ENCODE results near the gene PTPRJ.

PTPRJ gene

DNA sequence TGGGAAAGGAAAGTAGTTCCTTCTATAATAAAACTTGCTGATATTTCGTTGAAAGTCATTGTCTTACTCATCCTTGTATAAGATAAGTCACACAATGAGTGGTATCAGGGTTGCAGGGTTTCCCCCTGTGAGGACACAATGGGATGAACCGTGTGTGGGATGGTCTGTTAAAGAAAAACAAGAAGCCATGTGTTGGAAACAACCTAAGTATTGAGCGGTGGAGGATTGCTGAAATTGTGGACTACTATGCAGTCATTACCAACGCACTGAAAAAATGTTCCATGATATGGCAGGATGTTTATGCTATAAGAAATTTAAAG lies 28.6 kb downstream of the PTPRJ start:
- H3K4me3 ChIP-seq (ENCODE audit: low read depth, low read length), result no peak overlapping the region
- TF ChIP-seq, protein P1, sequence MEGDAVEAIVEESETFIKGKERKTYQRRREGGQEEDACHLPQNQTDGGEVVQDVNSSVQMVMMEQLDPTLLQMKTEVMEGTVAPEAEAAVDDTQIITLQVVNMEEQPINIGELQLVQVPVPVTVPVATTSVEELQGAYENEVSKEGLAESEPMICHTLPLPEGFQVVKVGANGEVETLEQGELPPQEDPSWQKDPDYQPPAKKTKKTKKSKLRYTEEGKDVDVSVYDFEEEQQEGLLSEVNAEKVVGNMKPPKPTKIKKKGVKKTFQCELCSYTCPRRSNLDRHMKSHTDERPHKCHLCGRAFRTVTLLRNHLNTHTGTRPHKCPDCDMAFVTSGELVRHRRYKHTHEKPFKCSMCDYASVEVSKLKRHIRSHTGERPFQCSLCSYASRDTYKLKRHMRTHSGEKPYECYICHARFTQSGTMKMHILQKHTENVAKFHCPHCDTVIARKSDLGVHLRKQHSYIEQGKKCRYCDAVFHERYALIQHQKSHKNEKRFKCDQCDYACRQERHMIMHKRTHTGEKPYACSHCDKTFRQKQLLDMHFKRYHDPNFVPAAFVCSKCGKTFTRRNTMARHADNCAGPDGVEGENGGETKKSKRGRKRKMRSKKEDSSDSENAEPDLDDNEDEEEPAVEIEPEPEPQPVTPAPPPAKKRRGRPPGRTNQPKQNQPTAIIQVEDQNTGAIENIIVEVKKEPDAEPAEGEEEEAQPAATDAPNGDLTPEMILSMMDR (IDR thresholded peaks at IDR 0.05; ENCODE audit: low read depth, low read length, missing control alignments), result no peak
- DNase-seq (ENCODE audit: low read depth), result peak; percentile 64

DNA sequence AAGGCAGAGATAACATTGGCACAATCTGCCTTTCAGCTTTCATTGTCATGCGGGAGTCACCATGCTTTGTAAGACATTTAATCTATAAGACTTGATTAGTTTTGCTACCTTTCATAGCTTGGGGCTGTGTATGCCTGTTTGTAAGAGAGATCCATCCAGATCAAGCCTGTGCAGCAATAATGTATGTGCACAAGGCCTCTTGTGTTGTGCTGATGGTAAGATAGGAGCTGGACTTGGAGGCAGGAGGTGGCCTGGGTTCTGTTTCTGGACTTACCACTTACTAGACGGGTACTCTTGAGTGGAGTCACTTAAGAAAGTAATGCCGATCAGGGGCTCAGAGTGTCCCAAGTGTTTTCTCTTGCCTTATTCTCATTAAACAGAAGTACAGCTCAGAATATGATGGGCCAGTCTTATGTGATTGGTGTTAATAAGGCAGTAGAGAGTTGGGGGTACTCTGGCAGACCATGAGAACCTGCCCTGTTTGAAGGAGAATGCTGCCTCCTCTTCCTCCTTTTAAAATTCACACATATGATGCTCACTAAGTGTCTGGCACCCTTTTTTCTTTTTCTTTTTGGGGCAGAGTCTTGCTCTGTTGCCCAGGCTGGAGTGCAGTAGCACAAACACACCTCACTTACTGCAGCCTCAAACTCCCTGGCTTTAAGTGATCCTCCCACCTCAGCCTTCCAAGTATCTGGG lies 30.9 kb downstream of the PTPRJ start:
- H3K4me3 ChIP-seq (ENCODE audit: low read depth, low read length), result no peak overlapping the region
- no peak for DNase-seq (ENCODE audit: low read depth)
- TF ChIP-seq, protein P1 (IDR thresholded peaks at IDR 0.05; ENCODE audit: low read depth, low read length, missing control alignments), result no peak

DNA sequence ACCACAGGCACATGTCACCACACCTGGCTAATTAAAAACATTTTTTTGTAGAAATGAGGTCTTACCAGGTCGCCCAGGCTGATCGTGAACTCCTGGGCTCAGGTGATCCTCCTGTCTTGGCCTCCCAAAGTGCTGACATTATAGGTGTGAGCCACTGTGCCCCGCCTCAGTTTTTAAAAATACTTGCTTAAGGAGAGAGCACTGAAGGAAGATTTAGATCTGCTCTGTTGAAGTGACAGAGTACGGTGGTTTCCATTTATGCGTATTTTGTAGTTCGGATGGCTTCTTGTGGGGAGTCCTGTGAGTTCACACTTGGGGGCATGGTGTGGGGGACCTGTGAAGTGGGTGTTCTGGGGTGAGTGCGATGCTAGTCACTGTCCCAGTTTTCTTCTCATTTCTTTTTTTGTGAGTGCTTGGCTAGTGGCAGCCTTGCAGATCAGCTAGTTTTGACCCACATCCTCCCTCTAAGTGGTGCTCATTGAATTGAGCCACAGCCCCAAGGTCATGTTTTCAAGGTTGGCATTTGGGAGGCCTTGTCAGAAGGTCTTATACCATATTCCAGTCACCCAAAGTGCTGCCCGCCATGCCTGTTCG lies 31.5 kb downstream of the PTPRJ start:
- TF ChIP-seq, protein P1 (IDR thresholded peaks at IDR 0.05; ENCODE audit: low read depth, low read length, missing control alignments), result no peak
- no peak overlapping the region for H3K4me3 ChIP-seq (ENCODE audit: low read depth, low read length)
- no peak for DNase-seq (ENCODE audit: low read depth)

DNA sequence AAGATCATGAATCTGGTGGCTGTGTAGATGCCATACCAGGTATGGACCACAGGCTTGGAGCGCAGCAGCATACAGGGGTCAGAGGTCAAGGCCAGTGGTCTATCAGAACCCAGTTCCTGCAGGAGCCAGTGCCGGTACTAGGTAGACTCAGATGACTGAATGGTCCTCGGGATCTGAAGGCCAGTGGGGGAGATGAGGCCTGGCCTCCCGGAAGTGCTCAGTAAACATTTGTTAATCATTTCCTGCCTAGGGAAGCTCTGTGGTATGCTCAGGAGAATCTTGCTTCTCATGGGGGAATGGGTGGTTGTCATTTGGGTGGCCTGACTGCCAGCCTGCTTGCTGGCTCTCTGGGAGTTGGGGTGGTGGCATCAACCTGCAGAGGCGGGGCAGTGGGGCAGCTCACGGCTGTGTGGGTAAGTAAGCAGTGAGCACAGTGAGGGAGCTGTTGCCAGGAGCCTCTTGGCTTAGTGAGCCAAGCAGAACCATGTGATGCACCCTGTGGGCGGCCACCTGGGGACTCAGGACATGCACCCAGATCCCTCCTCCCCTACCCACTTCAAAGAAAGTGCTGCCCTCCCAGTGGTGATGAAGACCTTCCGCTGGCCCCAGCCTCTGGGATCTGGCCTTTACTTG lies 33.0 kb downstream of the PTPRJ start:
- no peak overlapping the region for H3K4me3 ChIP-seq (ENCODE audit: low read depth, low read length)
- no peak for DNase-seq (ENCODE audit: low read depth)

DNA sequence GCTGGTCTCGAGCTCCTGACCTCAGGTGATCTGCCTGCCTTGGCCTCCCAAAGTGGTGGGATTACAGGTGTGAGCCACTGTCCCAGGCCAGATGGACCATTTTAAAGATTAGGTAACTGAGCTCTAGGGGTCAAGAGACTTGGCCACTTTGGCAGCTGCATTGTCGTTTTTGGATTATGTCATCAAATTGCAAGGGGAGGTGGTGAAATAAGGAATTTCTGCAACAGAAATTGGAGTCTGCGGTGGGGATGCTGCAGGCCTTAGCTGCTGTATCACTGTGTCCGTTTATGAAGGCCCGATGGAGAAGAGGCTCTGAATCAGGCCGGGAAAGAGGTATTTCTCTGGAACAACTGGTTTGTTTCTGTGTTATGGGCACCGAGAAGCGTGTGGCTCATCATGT lies 34.6 kb downstream of the PTPRJ start:
- no peak for DNase-seq (ENCODE audit: low read depth)
- TF ChIP-seq, protein P1 (IDR thresholded peaks at IDR 0.05; ENCODE audit: low read depth, low read length, missing control alignments), result no peak
- H3K4me3 ChIP-seq (ENCODE audit: low read depth, low read length), result no peak overlapping the region

More for the DNA sequence above, 33.0 kb downstream of the PTPRJ start:
- TF ChIP-seq, protein P1 (IDR thresholded peaks at IDR 0.05; ENCODE audit: low read depth, low read length, missing control alignments), result no peak

DNA sequence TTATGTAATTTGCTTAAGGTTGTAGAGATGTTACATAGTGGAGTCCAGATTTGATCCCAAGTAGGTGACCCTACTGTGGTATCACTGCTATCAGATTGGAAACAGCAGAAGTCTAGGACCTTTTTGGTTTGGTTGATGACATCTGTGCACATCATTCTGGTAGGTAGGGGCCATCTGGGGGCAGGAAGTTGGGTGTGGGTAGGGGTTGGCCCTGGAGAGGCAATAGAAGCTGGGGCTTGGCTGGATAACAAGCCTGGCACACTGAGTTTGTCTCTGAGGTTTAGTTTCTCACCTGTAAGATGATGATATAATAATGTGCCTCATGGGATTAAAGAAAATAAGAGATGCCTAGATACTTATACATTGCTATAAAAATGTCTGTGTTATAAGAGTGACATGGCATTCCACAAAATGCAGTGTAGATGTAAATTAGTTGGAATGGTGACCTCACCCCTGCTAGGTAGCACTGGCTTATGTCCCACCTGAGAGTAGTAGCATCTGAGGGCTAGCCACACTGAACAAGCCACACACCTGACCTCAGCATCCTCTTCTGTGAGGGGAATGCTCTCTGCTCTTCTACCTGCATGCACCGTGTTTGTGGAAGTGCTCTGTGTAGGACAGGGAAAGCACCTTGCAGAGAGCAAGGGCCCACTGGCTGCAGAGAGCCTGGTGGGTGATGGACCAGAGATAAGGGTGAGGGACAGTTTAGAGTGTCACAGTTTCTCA lies 36.9 kb downstream of the PTPRJ start:
- no peak for DNase-seq (ENCODE audit: low read depth)
- no peak overlapping the region for H3K4me3 ChIP-seq (ENCODE audit: low read depth, low read length)
- TF ChIP-seq, protein P1 (IDR thresholded peaks at IDR 0.05; ENCODE audit: low read depth, low read length, missing control alignments), result no peak

Measured in GM12864 (cell line).